ENCODE results near the gene HSPB2.

GRCh38 chr11:111886844-111887243, 25.7 kb upstream of the HSPB2 start:
- no peak for TF ChIP-seq FOXM1 (IDR thresholded peaks at IDR 0.05; ENCODE audit: borderline replicate concordance)
- no peak for TF ChIP-seq ELF4 (IDR thresholded peaks at IDR 0.05)
- no peak for TF ChIP-seq BHLHE40 (IDR thresholded peaks at IDR 0.05; ENCODE audit: borderline replicate concordance)
- no peak for TF ChIP-seq ARNT (IDR thresholded peaks at IDR 0.05)
- no peak for TF ChIP-seq HDGF (IDR thresholded peaks at IDR 0.05; ENCODE audit: borderline replicate concordance)
- TF ChIP-seq CTBP1 (IDR thresholded peaks at IDR 0.05; ENCODE audit: borderline replicate concordance), result no peak
- TF ChIP-seq SP1 (IDR thresholded peaks at IDR 0.05), result no peak

All from HEK293T (cell line).